ENCODE data around the gene CD244. TPM values are rescaled to one million over a fixed set of nuclear protein-coding genes. Genes with fewer than 3 reads are reported as not detected.

CD244 gene
- total and polyA plus RNA-seq, 2 experiments from 2014 or later = 0.47 to 1.2 TPM

DNA sequence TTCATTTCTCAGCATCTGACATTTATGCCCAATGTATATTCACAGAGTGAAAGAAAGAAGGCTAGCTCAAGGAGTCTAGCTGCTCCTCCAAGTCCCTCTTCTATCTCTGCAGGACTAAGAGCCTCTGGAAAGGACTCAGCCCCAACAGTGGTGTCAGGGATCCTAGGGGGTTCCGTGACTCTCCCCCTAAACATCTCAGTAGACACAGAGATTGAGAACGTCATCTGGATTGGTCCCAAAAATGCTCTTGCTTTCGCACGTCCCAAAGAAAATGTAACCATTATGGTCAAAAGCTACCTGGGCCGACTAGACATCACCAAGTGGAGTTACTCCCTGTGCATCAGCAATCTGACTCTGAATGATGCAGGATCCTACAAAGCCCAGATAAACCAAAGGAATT, 63.0 kb downstream of the CD244 start:
- no peak overlapping the region for H3K4me2 ChIP-seq
- H3K9me3 ChIP-seq (ENCODE audit: low read depth) = no peaks in the 10 kb centered on the region
- H4K20me1 ChIP-seq (ENCODE audit: insufficient read depth, poor library complexity, severe bottlenecking) = no peaks in the 10 kb centered on the region
- TF ChIP-seq EZH2 (IDR thresholded peaks at IDR 0.05; ENCODE audit: borderline replicate concordance) (no peak), EZH2phosphoT487 (IDR thresholded peaks at IDR 0.05; ENCODE audit: low read depth, severe bottlenecking, unreplicated experiment) (no peak)
- TF ChIP-seq, protein P1, sequence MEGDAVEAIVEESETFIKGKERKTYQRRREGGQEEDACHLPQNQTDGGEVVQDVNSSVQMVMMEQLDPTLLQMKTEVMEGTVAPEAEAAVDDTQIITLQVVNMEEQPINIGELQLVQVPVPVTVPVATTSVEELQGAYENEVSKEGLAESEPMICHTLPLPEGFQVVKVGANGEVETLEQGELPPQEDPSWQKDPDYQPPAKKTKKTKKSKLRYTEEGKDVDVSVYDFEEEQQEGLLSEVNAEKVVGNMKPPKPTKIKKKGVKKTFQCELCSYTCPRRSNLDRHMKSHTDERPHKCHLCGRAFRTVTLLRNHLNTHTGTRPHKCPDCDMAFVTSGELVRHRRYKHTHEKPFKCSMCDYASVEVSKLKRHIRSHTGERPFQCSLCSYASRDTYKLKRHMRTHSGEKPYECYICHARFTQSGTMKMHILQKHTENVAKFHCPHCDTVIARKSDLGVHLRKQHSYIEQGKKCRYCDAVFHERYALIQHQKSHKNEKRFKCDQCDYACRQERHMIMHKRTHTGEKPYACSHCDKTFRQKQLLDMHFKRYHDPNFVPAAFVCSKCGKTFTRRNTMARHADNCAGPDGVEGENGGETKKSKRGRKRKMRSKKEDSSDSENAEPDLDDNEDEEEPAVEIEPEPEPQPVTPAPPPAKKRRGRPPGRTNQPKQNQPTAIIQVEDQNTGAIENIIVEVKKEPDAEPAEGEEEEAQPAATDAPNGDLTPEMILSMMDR (IDR thresholded peaks at IDR 0.05; ENCODE audit: poor library complexity) = no peak
- no peaks in the 10 kb centered on the region for H3K36me3 ChIP-seq (replicated peaks; ENCODE audit: insufficient read depth, low read depth)
- DNase-seq (ENCODE audit: low spot score) = no peak
- H3K27me3 ChIP-seq = no peaks in the 10 kb centered on the region
- H3K27ac ChIP-seq = no peak overlapping the region
- H3K4me1 ChIP-seq (ENCODE audit: insufficient read depth) = no peaks in the 10 kb centered on the region
- H2AFZ ChIP-seq = no peak overlapping the region
- 89% methylated on average over 5 of the region's 5 CpGs for WGBS (ENCODE audit: low lambda C conversion rate, missing lambda C conversion rate)
- H3K4me3 ChIP-seq = no peak overlapping the region
- no peaks in the 10 kb centered on the region for H3K79me2 ChIP-seq
- no peaks in the 10 kb centered on the region for H3K9me2 ChIP-seq (replicated peaks; ENCODE audit: insufficient read depth)

DNA sequence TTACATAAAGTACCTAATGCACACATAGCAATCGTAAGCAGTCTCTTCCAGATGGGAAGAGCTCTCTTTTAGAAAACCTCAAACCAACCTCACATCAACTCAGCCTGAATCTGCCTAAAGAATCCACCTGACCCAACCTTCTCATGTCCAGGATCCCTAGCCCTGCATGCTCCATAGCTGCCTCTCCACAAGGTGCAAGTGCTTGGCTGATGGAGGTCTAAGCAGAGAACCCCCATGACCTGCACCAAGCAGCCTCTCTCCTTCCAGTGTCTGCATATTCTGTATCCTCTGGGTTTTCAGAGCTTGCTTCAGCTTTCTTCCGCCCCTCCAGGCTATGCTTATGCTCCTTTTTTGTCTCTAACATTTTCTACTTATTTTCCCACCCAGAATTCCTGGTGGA, 64.2 kb downstream of the CD244 start:
- H3K9me2 ChIP-seq (replicated peaks; ENCODE audit: insufficient read depth) = no peaks in the 10 kb centered on the region
- H3K27me3 ChIP-seq = no peaks in the 10 kb centered on the region
- TF ChIP-seq, protein P1 (IDR thresholded peaks at IDR 0.05; ENCODE audit: poor library complexity) = no peak
- TF ChIP-seq EZH2 (IDR thresholded peaks at IDR 0.05; ENCODE audit: borderline replicate concordance) (no peak), EZH2phosphoT487 (IDR thresholded peaks at IDR 0.05; ENCODE audit: low read depth, severe bottlenecking, unreplicated experiment) (no peak)
- no peak overlapping the region for H2AFZ ChIP-seq
- WGBS (ENCODE audit: low lambda C conversion rate, missing lambda C conversion rate) = 86% methylated on average over 2 of the region's 2 CpGs
- H3K79me2 ChIP-seq = no peaks in the 10 kb centered on the region
- H3K36me3 ChIP-seq (replicated peaks; ENCODE audit: insufficient read depth, low read depth) = no peaks in the 10 kb centered on the region
- no peak overlapping the region for H3K4me3 ChIP-seq
- no peak overlapping the region for H3K4me2 ChIP-seq
- no peaks in the 10 kb centered on the region for H3K4me1 ChIP-seq (ENCODE audit: insufficient read depth)
- no peak for DNase-seq (ENCODE audit: low spot score)
- no peak overlapping the region for H3K27ac ChIP-seq
- H4K20me1 ChIP-seq (ENCODE audit: insufficient read depth, poor library complexity, severe bottlenecking) = no peaks in the 10 kb centered on the region
- H3K9me3 ChIP-seq (ENCODE audit: low read depth) = no peaks in the 10 kb centered on the region

DNA sequence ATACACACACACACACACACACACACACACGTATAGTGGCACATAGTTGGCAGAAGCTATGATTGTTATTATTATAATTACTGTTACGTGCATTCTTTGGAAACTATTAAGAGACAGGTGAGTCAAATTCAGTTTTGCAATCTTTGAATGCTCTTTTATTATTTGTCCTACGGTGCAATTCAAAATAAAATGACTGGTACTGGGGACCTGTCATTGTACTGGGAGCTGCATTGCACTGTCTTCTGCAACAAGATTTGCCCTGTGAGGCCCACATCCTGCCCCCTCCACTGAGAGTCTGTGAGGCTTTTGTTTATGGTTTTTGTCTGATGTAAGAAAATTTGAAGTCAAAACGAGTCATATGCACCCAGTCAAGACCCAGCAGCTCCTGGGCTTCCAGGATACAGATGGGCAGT, 64.8 kb downstream of the CD244 start:
- Histone ChIP-seq H3K4me2 (no peak overlapping the region), H3K9me3 (ENCODE audit: low read depth) (no peaks in the 10 kb centered on the region), H3K4me3 (no peak overlapping the region), H4K20me1 (ENCODE audit: insufficient read depth, poor library complexity, severe bottlenecking) (no peaks in the 10 kb centered on the region), H3K27me3 (no peaks in the 10 kb centered on the region), H3K4me1 (ENCODE audit: insufficient read depth) (no peaks in the 10 kb centered on the region), H2AFZ (no peak overlapping the region), H3K36me3 (replicated peaks; ENCODE audit: insufficient read depth, low read depth) (no peaks in the 10 kb centered on the region), H3K27ac (no peak overlapping the region), H3K79me2 (no peaks in the 10 kb centered on the region), H3K9me2 (replicated peaks; ENCODE audit: insufficient read depth) (no peaks in the 10 kb centered on the region)
- 54% methylated on average over 4 of the region's 4 CpGs for WGBS (ENCODE audit: low lambda C conversion rate, missing lambda C conversion rate)
- TF ChIP-seq EZH2 (IDR thresholded peaks at IDR 0.05; ENCODE audit: borderline replicate concordance) = no peak
- TF ChIP-seq, protein P1 (IDR thresholded peaks at IDR 0.05; ENCODE audit: poor library complexity) = no peak
- TF ChIP-seq EZH2phosphoT487 (IDR thresholded peaks at IDR 0.05; ENCODE audit: low read depth, severe bottlenecking, unreplicated experiment) = no peak
- DNase-seq (ENCODE audit: low spot score) = no peak

DNA sequence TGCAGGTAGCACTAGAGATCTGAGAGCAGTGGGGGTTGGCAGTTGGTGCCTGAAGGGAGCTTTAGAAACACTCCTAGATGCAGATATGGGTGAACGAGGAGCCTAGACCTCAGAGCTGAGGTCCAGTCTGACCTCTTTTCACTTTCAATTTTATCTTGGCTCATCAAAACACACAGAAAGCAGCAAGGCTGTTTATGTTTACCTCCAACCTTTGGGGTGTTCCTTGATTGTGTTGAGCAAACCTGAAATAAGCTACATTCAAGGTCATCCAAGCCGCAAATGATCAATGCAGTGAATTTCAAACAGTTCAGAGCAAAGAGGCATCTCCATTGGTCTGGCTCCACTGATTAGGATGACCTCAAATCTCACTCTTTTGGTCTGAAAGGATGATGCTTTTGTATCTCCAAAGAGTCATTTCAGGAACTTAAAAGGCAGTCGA, 65.4 kb downstream of the CD244 start:
- no peak overlapping the region for H2AFZ ChIP-seq
- H3K4me3 ChIP-seq = no peak overlapping the region
- no peaks in the 10 kb centered on the region for H3K9me2 ChIP-seq (replicated peaks; ENCODE audit: insufficient read depth)
- 93% methylated on average over 3 of the region's 3 CpGs for WGBS (ENCODE audit: low lambda C conversion rate, missing lambda C conversion rate)
- no peak overlapping the region for H3K27ac ChIP-seq
- H3K4me2 ChIP-seq = no peak overlapping the region
- no peaks in the 10 kb centered on the region for H3K36me3 ChIP-seq (replicated peaks; ENCODE audit: insufficient read depth, low read depth)
- no peaks in the 10 kb centered on the region for H3K9me3 ChIP-seq (ENCODE audit: low read depth)
- H3K79me2 ChIP-seq = no peaks in the 10 kb centered on the region
- H3K4me1 ChIP-seq (ENCODE audit: insufficient read depth) = no peaks in the 10 kb centered on the region
- no peak for TF ChIP-seq EZH2 (IDR thresholded peaks at IDR 0.05; ENCODE audit: borderline replicate concordance)
- TF ChIP-seq, protein P1 (IDR thresholded peaks at IDR 0.05; ENCODE audit: poor library complexity) = no peak
- TF ChIP-seq EZH2phosphoT487 (IDR thresholded peaks at IDR 0.05; ENCODE audit: low read depth, severe bottlenecking, unreplicated experiment) = no peak
- no peak for DNase-seq (ENCODE audit: low spot score)
- no peaks in the 10 kb centered on the region for H4K20me1 ChIP-seq (ENCODE audit: insufficient read depth, poor library complexity, severe bottlenecking)
- no peaks in the 10 kb centered on the region for H3K27me3 ChIP-seq

Data from hepatocyte (in vitro differentiated cells).